OCI-M1 (cell line): ENCODE data around the gene MAPT.
"Not testable (repeated sequence)": the region's sequence is repeated elsewhere in the genome, so short reads cannot be mapped to it uniquely, and the experiment has no call there.

ENCODE experiments used
- DNase-seq: peaks from one replicate; lab custom pipeline; 2025; lab: John Stamatoyannopoulos, UW

Gene MAPT

GRCh38 chr17:45862127-45862526 lies 32.2 kb upstream of the MAPT start:
- not testable (repeated sequence) for DNase-seq

DNA sequence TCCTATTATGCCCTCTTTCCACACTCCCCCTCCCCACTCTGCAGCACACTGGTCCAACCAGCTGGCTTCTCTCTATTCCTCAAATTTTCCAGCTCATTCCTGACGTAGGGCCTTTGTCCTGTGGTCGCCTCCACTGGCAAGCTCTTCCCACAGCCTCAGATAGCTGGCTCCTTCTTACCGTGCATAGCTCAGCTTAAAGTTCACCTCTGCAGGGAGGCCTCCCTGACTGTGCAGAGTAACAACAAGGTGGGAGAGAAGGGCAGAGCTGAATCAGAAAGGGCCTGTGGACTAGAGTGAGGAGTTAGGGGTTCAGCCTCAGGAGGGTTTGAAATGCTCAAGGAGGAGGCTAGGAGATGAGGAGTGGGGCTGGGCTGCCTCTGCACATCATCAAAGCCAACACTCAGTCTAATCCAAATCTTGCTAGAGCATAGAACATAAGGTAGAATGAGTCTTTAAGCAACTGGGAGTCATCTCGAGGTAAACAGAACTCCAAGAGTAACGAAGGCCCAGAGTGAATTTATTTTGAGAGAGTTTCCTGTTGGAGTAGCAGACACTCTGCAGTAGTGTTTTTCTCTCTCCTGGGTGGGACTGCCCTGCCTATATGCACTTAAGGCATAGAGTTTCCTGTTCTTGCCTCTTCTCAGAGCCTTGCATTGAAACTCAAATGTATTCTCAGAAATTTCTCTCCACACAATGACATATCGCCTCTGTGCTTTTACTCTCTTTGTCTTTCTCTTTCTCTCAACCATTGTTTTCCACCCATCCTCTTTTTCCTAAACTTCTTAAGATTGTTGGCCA lies 30.3 kb upstream of the MAPT start:
- DNase-seq: no peak

DNA sequence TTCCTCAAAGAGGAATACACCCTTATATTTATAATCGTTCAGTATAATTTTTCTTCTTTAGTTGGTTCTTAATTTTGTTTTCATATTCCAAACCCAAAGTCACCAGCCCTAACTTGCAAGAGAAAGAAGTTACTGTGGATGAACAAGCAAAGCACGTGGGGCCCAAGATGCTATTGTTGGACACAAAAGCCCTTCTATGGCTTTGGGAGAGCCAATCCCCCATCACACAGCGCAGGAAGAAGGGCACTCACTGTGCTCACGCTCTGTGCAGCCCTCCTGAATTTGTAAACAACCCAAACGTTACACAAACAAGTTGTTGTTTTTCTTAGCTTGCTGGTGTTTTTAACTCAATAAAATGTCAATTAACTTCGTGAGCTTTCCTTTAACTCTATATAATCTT lies 27.2 kb upstream of the MAPT start:
- DNase-seq: no peak

DNA sequence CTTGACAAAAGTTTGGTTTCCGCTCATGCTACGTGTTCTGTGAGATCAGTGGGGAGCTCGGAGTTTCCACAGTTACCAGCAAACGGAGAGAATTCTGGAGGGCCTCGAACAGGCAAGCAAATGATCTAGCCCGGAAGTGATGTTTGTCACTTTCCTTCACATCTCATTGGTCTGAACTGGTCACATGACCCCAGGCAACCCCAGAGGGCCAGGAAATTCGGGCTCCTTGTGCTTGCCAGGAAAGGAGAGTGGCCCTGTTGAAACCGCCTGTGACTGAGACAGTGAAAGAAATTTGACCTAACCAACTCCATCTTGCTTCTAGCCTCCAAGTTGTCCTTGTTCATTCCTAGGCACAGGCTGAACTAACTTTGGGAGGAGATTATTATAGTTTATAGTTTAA lies 26.7 kb upstream of the MAPT start:
- DNase-seq: no peak

DNA sequence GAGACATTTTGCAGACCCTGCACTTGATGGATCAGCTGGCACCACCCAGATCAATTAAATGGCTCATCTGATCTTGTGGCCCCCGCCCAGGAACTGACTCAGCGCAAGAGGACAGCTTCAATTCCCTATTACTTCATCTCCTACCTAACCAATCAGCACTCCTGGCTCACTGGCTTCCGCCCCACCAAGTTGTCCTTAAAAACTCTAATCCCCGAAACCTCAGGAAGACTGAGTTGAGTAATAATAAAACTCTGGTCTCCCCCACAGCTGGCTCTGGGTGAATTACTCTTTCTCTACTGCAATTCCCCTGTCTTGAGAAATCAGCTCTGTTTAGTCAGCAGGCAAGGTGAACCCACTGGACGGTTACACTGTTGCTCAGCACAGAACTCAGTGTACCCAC lies 26.1 kb upstream of the MAPT start:
- no peak for DNase-seq

- no peak for DNase-seq
Observed at GRCh38 chr17:45869676-45870341, 24.5 kb upstream of the MAPT start.

DNA sequence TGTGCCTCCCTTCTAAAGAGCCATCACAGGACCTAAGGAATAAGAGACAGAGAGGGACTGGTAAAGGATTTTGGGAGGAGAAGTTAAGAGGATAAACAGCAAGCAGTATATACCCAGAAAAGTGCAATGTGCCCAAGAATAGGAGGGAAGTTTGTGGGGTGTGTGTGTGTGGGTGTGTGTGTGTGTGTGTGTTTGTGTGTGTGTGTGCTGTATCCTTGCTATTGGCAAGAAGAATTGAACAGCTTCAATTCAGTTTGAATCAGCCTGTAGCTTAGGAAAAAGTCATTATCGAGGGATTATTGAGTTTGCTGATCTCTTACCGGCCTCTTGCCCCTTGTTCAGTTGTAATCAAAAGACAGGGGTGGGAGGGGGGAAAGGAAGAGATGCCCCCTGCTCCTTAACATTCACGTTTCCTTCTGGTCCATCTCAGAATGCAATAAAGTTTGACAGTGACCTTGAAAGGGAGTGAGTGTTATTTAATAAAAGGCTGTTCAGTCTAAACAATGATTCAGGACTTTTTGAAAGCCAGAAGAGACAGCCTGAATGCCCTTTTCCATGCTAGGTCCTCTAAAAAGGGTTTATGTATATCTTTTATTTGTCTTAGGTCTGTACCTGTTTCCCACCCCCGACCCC lies 23.9 kb upstream of the MAPT start:
- DNase-seq: no peak

GRCh38 chr17:45871718-45872117 lies 22.6 kb upstream of the MAPT start:
- DNase-seq: no peak

- peak; percentile 22 for DNase-seq
Observed at GRCh38 chr17:45873728-45874127, 20.6 kb upstream of the MAPT start.

DNA sequence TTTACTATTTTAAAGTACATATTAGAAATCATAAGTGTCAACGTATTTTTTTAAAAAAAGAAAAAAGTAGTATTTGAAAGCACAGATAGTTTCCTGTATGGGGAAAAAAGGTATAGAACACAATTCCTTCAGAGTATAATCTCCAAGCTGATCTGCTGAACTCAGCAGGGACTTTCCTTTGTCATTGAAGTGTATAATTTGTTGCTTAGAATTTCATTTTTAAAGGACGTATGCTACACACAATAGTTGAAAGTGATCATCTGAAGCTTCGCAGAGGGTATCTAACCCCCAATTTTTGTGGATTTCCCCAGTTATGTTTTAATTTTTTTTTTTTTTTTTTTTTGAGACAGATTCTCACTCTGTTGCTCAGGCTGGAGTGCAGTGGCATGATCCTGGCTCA lies 20.2 kb upstream of the MAPT start:
- no peak for DNase-seq

GRCh38 chr17:45876539-45876938 lies 17.8 kb upstream of the MAPT start:
- no peak for DNase-seq

- no peak for DNase-seq
Observed at GRCh38 chr17:45877467-45877866, 16.9 kb upstream of the MAPT start.

GRCh38 chr17:45883063-45883462 lies 11.3 kb upstream of the MAPT start:
- DNase-seq: no peak

DNA sequence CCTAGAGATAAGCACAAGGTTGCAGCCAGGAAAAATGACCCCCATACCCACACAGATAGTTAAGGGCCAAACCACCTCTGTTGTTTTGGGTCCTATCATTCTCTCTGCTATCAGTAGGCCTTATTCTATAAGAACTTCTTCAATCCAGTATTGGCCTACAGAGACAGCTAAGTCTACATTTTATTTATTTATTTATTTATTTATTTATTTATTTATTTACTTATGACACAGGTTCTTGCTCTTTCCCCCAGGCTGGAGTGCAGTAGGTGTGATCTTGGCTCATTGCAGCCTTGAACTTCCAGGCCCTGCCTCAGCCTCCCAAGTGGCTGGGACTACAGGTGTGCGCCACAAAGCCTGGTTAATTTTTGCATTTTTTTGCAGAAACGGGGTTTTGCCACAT lies 7.5 kb upstream of the MAPT start:
- no peak for DNase-seq

DNA sequence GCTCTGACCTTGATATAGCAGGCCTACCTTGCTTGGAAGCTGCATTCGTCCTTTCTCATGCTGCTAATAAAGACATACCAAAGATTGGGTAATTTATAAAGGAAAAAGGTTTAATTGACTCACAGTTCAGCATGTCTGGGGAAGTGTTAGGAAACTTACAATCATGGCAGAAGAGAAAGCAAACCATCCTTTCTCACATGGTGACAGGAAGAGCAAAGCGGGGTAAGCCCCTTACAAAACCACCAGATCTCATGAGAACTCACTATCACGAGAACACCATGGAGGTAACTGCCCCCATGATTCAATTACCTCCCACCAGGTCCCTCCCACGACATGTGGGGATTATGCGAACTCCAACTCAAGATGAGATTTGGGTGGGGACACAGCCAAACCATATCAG lies 6.0 kb upstream of the MAPT start:
- no peak for DNase-seq

GRCh38 chr17:45889579-45889978 lies 4.8 kb upstream of the MAPT start:
- DNase-seq: no peak

DNA sequence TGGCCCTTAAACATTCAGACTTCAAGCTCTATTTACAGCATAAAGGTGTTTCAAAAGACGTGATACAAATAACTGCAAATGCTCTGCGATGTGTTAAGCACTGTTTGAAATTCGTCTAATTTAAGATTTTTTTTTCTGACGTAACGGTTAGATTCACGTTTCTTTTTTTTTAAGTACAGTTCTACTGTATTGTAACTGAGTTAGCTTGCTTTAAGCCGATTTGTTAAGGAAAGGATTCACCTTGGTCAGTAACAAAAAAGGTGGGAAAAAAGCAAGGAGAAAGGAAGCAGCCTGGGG lies 681 bp upstream of the MAPT start:
- no peak for DNase-seq

GRCh38 chr17:45895304-45895968 lies 1.1 kb downstream of the MAPT start:
- DNase-seq: no peak

DNA sequence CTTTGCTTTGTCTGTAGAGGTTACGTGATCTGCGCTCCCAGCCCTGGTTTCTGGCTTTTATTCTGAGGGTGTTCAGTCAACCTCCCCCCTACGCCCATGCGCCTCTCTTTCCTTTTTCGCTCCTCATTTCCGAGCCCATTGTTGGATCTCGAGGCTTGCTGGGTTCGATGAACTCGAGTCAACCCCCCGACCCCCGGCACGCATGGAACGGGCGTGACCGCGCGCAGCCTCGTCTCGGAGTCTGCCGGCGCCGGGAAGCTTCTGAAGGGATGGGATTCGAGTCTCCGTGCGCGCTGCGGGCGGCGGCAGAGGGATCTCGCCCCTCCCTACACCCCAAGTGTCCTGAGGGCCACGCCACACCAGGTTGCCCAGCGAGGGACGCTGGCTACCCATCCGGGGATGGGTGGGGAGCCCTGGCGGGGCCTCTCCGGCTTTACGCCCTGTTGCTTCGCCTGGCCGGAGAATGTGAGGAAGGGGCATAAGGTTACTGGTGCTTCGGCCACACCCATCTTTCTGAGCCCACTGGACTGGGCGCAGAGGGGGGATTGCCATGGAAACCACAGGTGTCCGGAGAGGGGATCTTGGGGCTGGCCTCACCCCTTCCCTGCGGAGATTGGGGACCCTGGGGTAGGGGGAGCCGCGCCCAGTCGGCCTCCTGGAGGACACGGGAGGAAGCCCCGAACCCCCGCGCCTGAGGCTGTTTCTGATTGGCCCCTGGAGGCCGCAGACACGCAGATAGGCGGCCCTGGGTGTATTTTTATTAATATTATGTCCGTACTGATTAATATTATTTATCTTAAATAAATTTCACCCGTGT lies 1.8 kb downstream of the MAPT start:
- no peak for DNase-seq

- no peak for DNase-seq
Observed at GRCh38 chr17:45896803-45897693, 2.7 kb downstream of the MAPT start.

DNA sequence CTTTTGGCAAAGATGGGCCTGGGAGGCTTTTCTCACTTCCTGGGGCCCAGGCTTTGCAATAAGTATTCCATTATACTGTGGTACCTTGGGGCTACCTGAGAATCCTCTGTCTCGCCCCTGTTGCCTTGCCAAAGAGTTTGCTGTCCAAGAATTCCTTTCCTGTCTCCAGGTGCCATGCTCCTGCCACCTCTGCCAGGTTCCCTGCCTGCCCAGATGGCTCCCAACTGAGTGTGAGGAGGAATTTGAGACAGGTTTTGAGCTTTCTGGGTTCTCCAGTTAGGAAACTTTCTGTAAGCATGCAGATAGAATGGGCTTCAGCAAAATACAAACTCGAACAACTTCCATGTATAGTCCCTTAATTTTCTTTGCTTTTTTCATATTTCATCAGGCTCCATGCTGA lies 5.8 kb downstream of the MAPT start:
- no peak for DNase-seq
